HCT116 (cell line): ENCODE measurements around the gene CALML4. TPM values are rescaled to one million over a fixed set of nuclear protein-coding genes. Genes with fewer than 3 reads are reported as not detected.

Source experiments
- ATAC-seq: fragments of 200-7000 bp; cut with Tn5 transposase; 2 replicates; pipeline ENCODE4 v1.9.1; 2020; ENCODE audit warnings: mild to moderate bottlenecking, moderate library complexity
- BruUV-seq: library from RNA; stranded (reverse); fragments of 400-500 nt; replicated peaks from 2 replicates; lab custom pipeline; 2021; lab: Mats Ljungman, UMichigan
- CTCF ChIA-PET: fragments of 300-600 bp; sonication (Branson Sonifier 250); formaldehyde crosslinking; loops from one replicate; lab custom pipeline; 2021; ENCODE audit warnings: antibody characterized with exemption; lab: Charles Lee
- POLR2A ChIA-PET: fragments of 300-600, 350-600 bp; sonication (Branson Sonifier 250); formaldehyde crosslinking; loops from one replicate; lab custom pipeline; 2021; ENCODE audit warnings: antibody characterized with exemption; lab: Charles Lee
- RAD21 ChIA-PET, 2 experiments: fragments of 300-600 bp; sonication (Branson Sonifier 250); formaldehyde crosslinking; loops; one replicate each; lab custom pipeline; 2023; ENCODE audit warnings: low total read pairs in 2 of 2; ENCODE audit not compliant: uncharacterized antibody in 2 of 2, unreplicated experiment in 2 of 2, low non-redundant PET in 1 of 2; lab: Charles Lee
- DNase-seq: peaks from one replicate; pipeline ENCODE4 v3.0.0-alpha.2; 2010; ENCODE audit warnings: low read depth, low spot score
- H2AFZ ChIP-seq: fragments of 200-600 bp; shearing (Covaris generic), sonication (generic); 2 replicates; pipeline ENCODE4 v1.6.1; 2017; ENCODE audit warnings: low read depth, mixed run types, mixed read lengths, antibody characterized with exemption, low read length; ENCODE audit not compliant: poor library complexity, severe bottlenecking
- H3K27ac ChIP-seq: 2 replicates; pipeline ENCODE4 v1.5.1; 2012; ENCODE audit warnings: low read depth, low read length
- H3K27me3 ChIP-seq: fragments of 200-600 bp; sonication (generic); 2 replicates; pipeline ENCODE4 v1.6.1; 2016; ENCODE audit warnings: mixed run types, low read length, mixed read lengths; ENCODE audit not compliant: insufficient read depth
- H3K36me3 ChIP-seq, 2 experiments: fragments of 200-500 bp in 1 of 2; fragments of 200-600 bp in 1 of 2; sonication (Bioruptor generic) in 1 of 2; sonication (generic) in 1 of 2; 2 replicates each; pipeline versions ENCODE4 v1.5.1 to v1.6.1; 2014 to 2016; ENCODE audit warnings: low read length in 2 of 2, inconsistent platforms in 1 of 2, mixed read lengths in 1 of 2, mixed run types in 1 of 2; ENCODE audit not compliant: insufficient read depth in 2 of 2, control insufficient read depth in 1 of 2
- H3K4me1 ChIP-seq, 2 experiments: fragments of 200-600 bp in 1 of 2; sonication (generic) in 1 of 2; 2 replicates each; pipeline versions ENCODE4 v1.5.1 to v1.6.1; 2012 to 2017; ENCODE audit warnings: low read length in 2 of 2, inconsistent platforms in 1 of 2, mild to moderate bottlenecking in 1 of 2, mixed read lengths in 1 of 2, mixed run types in 1 of 2, moderate library complexity in 1 of 2; ENCODE audit not compliant: insufficient read depth in 2 of 2, control insufficient read depth in 1 of 2
- H3K4me2 ChIP-seq: fragments of 200-600 bp; sonication (generic); 2 replicates; pipeline ENCODE4 v1.6.1; 2017; ENCODE audit warnings: mixed run types, low read length, mixed read lengths
- H3K4me3 ChIP-seq, 2 experiments: fragments of 200-600 bp in 1 of 2; sonication (generic) in 1 of 2; replicated peaks in 1 of 2; 2 replicates each; pipeline ENCODE4 v1.5.1; 2011 to 2016; ENCODE audit warnings: low read length in 2 of 2, control low read depth in 1 of 2, low read depth in 1 of 2, mild to moderate bottlenecking in 1 of 2, mixed read lengths in 1 of 2, mixed run types in 1 of 2
- H3K79me2 ChIP-seq: fragments of 200-600 bp; sonication (generic); 2 replicates; pipeline ENCODE4 v1.6.1; 2017; ENCODE audit warnings: mild to moderate bottlenecking, mixed run types, low read length, moderate library complexity, mixed read lengths; ENCODE audit not compliant: insufficient read depth
- H3K9ac ChIP-seq: fragments of 200-600 bp; sonication (generic); 2 replicates; pipeline ENCODE4 v1.6.1; 2016; ENCODE audit warnings: low read length, mixed read lengths
- H3K9me2 ChIP-seq: fragments of 200-600 bp; sonication (generic), shearing (Covaris generic); 2 replicates; pipeline ENCODE4 v1.6.1; 2017; ENCODE audit warnings: mixed run types, mild to moderate bottlenecking, moderate library complexity; ENCODE audit not compliant: insufficient read depth
- H3K9me3 ChIP-seq, 2 experiments: fragments of 200-500 bp in 1 of 2; fragments of 200-600 bp in 1 of 2; sonication (Bioruptor generic) in 1 of 2; sonication (generic) in 1 of 2; 2 replicates each; pipeline ENCODE4 v1.6.1; 2014 to 2017; ENCODE audit warnings: low read length in 2 of 2, mixed read lengths in 2 of 2, inconsistent platforms in 1 of 2, low read depth in 1 of 2, mild to moderate bottlenecking in 1 of 2, mixed run types in 1 of 2, moderate library complexity in 1 of 2; ENCODE audit not compliant: control insufficient read depth in 1 of 2, insufficient read depth in 1 of 2
- H4K20me1 ChIP-seq: fragments of 200-600 bp; sonication (generic), shearing (Covaris generic); 2 replicates; pipeline ENCODE4 v1.6.1; 2017; ENCODE audit warnings: mixed run types, mild to moderate bottlenecking, moderate library complexity; ENCODE audit not compliant: insufficient read depth
- ATF3 ChIP-seq: IDR thresholded peaks from 2 replicates; pipeline ENCODE4 v1.6.1; 2012
- CBX3 ChIP-seq: IDR thresholded peaks from 2 replicates; pipeline ENCODE4 v1.6.1; 2012; ENCODE audit warnings: low read depth
- CEBPB ChIP-seq: IDR thresholded peaks from 2 replicates; pipeline ENCODE4 v1.6.1; 2012; ENCODE audit warnings: low read depth
- EGR1 ChIP-seq: IDR thresholded peaks from 2 replicates; pipeline ENCODE4 v1.6.1; 2012; ENCODE audit warnings: low read depth
- EZH2 ChIP-seq: fragments of 200-600 bp; sonication (generic); IDR thresholded peaks from 2 replicates; pipeline ENCODE4 v1.6.1; 2017; ENCODE audit warnings: antibody characterized with exemption, mixed run types
- EZH2phosphoT487 ChIP-seq: fragments of 200-600 bp; IDR thresholded peaks from 2 replicates; pipeline ENCODE4 v1.6.1; 2018; ENCODE audit warnings: antibody characterized with exemption, borderline replicate concordance
- FOSL1 ChIP-seq: IDR thresholded peaks from 2 replicates; pipeline ENCODE4 v1.6.1; 2012; ENCODE audit warnings: low read depth
- POLR2A ChIP-seq: IDR thresholded peaks from 2 replicates; pipeline ENCODE4 v1.7.0; 2011; ENCODE audit warnings: borderline replicate concordance; ENCODE audit not compliant: insufficient read depth, insufficient read length; ENCODE audit errors: extremely low read depth
- POLR2AphosphoS5 ChIP-seq: IDR thresholded peaks from 2 replicates; pipeline ENCODE4 v1.6.1; 2011; ENCODE audit warnings: mild to moderate bottlenecking, low read depth, low read length, moderate library complexity
- RAD21 ChIP-seq: IDR thresholded peaks from 2 replicates; pipeline ENCODE4 v1.6.1; 2012; ENCODE audit warnings: low read depth, mild to moderate bottlenecking
- SIN3A ChIP-seq: IDR thresholded peaks from 2 replicates; pipeline ENCODE4 v1.6.1; 2012; ENCODE audit warnings: low read depth
- SRF ChIP-seq: IDR thresholded peaks from 2 replicates; pipeline ENCODE4 v1.6.1; 2012; ENCODE audit warnings: low read depth
- YY1 ChIP-seq: IDR thresholded peaks from 2 replicates; pipeline ENCODE4 v1.6.1; 2011; ENCODE audit warnings: low read length, low read depth, moderate library complexity, mild to moderate bottlenecking; ENCODE audit not compliant: insufficient replicate concordance; ENCODE audit errors: extremely low read depth
- ZNF274 ChIP-seq: fragments of 200-500 bp; sonication (Bioruptor generic); IDR thresholded peaks from 2 replicates; pipeline ENCODE4 v1.6.1; 2014; ENCODE audit warnings: mild to moderate bottlenecking, low read depth, low read length, inconsistent platforms
- intact Hi-C: fragments of 100-400 bp; cut with micrococcal nuclease; formaldehyde crosslinking; loops from 2 replicates; pipeline ENCODE4 v1.10.0; 2022
- total RNA-seq: library from RNA; stranded (reverse); gene quantifications from one replicate; pipeline ENCODE4 v1.2.1, GENCODE V29; 2021; ENCODE audit not compliant: unreplicated experiment

Gene CALML4
- total RNA-seq, 1 experiment from 2014 or later: 8.5 TPM

GRCh38 chr15:68232449-68232848, 27.3 kb upstream of the CALML4 start:
- Histone ChIP-seq H3K27ac (no peak overlapping the region), H3K4me1 (peaks cover 10 to 28% of the 10 kb centered on the region in 2 experiments; a peak in 3 of 4 replicates), H3K4me2 (no peak overlapping the region), H3K4me3 (no peak overlapping the region), H2AFZ (no peak overlapping the region), H4K20me1 (no peaks in the 10 kb centered on the region), H3K36me3 (no peaks in the 10 kb centered on the region), H3K9me3 (no peaks in the 10 kb centered on the region), H3K27me3 (no peaks in the 10 kb centered on the region), H3K9me2 (no peaks in the 10 kb centered on the region), H3K9ac (no peak overlapping the region), H3K79me2 (peaks cover 19% of the 10 kb centered on the region)
- ChIA-PET POLR2A (interaction anchor here (1.3 kb wide), 1 partner anchor 12 kb away, joined by 4 read pairs; no protein-coding TSS in a partner anchor), RAD21 (no interaction called here), CTCF (no interaction called here)
- DNase-seq (no peak), ATAC-seq (no peak)
- intact Hi-C loops: no loop called here
- TF ChIP-seq SRF: no peak
- TF ChIP-seq RAD21: no peak
- no peak for TF ChIP-seq FOSL1
- TF ChIP-seq ZNF274: no peak
- no peak for TF ChIP-seq EGR1
- no TSS peak for BruUV-seq

GRCh38 chr15:68231102-68231818, 26.1 kb upstream of the CALML4 start:
- Histone ChIP-seq H3K9me3 (no peaks in the 10 kb centered on the region), H3K36me3 (no peaks in the 10 kb centered on the region), H4K20me1 (no peaks in the 10 kb centered on the region), H3K4me2 (no peak overlapping the region), H3K9me2 (no peaks in the 10 kb centered on the region), H3K4me3 (no peak overlapping the region), H2AFZ (no peak overlapping the region), H3K27ac (no peak overlapping the region), H3K9ac (no peak overlapping the region), H3K79me2 (peaks cover 31% of the 10 kb centered on the region), H3K27me3 (no peaks in the 10 kb centered on the region), H3K4me1 (peaks cover 10 to 32% of the 10 kb centered on the region in 2 experiments; a peak in 3 of 4 replicates)
- DNase-seq (no peak), ATAC-seq (no peak)
- no peak for TF ChIP-seq ATF3
- TF ChIP-seq CBX3: no peak
- no peak for TF ChIP-seq EZH2
- no peak for TF ChIP-seq SIN3A
- TF ChIP-seq YY1: no peak
- TF ChIP-seq EGR1: no peak
- TF ChIP-seq CEBPB: no peak
- TF ChIP-seq POLR2A: no peak
- TF ChIP-seq POLR2AphosphoS5: no peak
- TF ChIP-seq EZH2phosphoT487: no peak
- ChIA-PET CTCF (no interaction called here), POLR2A (interaction anchor here (1.3 kb wide), 1 partner anchor 11 kb away, joined by 4 read pairs; no protein-coding TSS in a partner anchor), RAD21 (no interaction called here)
- no TSS peak for BruUV-seq
- intact Hi-C loops: no loop called here
